HG03521 (cell line): ENCODE data around the gene IFNAR2.
"Not testable (repeated sequence)": the region's sequence is repeated elsewhere in the genome, so short reads cannot be mapped to it uniquely, and the experiment has no call there.

Experiments
- ATAC-seq: cut with Tn5 transposase; IDR thresholded peaks from one replicate; pipeline ENCODE4 v1.9.1; 2021; ENCODE audit warnings: mild to moderate bottlenecking, moderate library complexity; ENCODE audit not compliant: unreplicated experiment

Gene IFNAR2

DNA sequence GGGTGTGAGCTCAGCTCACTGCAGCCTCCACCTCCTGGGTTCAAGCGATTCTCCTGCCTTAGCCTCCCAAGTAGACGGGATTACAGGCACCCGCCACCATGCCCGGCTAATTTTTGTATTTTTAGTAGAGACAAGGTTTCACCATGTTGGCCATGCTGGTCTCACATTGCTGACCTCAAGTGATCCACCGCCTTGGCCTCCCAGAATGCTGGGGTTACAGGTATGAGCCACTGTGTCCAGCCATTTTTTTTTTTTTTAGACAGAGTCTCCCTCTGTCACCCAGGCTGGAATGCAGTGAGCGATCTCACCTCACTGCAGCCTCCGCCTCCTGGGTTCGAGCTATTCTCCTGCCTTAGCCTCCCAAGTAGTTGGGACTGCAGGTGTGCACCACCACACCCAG is 13.1 kb downstream of the IFNAR2 start:
- not testable (repeated sequence) for ATAC-seq

DNA sequence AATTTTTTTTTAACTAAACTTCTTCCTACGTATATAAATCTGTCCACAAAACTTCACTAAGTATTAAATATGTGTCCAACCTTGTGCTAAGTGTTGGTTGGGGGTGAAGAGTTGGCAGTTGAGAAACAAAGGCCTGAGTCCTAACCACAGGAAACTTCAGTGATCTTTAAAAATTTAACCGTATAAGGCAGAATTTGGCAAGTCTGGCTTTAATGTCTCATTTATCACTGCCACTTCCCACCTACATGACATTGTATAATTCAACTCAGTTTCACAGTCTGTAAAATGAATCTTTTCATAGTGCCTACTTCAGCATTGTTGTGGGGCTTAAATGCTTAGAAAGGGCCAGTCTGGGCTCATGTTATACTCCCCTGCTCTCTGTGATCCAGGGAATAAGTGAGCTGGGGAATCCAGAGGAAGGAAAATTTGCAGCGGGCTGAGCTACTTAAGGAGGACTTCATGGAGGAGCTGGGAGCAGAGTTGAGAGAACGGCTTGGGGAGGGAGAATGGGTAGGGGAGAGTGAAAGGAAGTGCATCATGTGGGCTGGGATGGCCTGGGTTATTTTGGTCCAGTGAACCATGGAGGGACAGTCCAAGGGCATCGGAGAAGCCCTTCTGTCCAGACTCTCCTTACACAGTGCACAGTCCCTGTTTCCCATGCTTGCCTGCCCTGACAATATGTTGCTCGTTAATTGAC is 14.5 kb downstream of the IFNAR2 start:
- ATAC-seq = no peak

DNA sequence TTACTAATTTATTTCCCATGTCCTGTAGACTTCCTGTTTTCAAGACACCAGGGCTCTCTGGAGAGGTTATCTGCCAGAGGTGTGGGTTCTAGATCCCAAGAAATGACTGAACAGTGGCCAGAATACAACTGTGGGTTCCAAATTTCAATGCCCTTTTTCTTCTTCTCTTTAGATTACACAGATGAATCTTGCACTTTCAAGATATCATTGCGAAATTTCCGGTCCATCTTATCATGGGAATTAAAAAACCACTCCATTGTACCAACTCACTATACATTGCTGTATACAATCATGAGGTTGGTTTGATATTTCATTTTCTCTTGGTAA is 15.0 kb downstream of the IFNAR2 start:
- no peak for ATAC-seq

DNA sequence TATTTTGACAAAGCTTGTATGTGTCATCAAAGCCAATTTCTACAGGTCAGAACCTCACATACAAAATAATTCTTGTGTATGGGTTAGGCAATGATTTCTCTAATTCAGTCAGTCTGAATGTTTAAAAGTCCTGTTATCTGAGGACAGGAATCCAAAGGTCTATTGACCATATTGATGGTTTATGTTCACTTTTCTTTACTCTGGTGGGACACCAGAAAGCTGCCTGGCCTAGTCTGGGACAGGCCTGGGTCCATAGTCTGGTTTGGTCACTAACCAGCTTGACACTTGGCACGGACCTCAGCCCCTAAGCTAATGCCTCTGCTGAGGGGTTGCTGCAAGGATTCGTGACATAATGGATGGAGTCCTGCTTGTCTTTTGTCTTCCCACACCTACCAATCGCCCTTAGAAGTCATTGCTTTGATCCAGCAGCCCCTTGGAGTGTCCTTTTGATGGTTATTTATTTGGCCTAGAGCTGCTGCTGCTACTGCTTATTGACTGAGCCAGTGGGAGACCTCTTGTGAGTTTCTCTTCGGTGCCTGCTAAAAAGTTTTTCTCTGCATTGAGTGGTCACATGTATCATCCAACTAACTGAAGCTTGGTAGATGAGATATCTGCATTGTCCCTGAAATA is 15.7 kb downstream of the IFNAR2 start:
- ATAC-seq = no peak

DNA sequence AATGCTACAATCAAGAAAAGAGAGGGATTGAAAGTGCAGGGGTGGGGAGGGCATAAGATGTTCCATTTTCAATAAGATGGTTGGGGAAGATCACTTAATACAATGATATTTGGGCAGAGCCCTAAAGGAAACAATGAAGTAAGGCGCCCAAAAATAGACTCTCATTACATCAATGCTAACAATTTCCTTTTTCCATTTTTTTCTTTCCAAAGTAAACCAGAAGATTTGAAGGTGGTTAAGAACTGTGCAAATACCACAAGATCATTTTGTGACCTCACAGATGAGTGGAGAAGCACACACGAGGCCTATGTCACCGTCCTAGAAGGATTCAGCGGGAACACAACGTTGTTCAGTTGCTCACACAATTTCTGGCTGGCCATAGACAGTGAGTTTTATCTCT is 16.8 kb downstream of the IFNAR2 start:
- no peak for ATAC-seq

DNA sequence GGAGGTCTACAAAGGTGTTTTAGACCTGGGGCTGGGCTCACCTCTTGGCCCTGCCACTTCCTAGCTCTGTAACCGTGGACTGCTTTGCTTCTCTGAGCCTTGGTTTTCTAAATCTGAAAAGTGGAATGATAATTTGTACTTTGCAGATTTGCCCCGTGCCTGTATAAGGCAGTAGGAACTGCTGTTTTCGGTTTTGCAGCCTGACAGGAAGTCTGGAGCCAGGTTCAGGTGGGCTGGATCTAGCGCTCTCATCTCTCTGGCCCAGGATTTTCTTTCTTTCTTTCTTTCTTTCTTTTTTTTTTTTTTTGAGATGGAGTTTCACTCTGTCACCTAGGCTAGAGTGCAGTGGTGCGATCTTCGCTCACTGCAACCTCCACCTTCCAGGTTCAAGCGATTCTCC is 17.2 kb downstream of the IFNAR2 start:
- ATAC-seq = no peak

DNA sequence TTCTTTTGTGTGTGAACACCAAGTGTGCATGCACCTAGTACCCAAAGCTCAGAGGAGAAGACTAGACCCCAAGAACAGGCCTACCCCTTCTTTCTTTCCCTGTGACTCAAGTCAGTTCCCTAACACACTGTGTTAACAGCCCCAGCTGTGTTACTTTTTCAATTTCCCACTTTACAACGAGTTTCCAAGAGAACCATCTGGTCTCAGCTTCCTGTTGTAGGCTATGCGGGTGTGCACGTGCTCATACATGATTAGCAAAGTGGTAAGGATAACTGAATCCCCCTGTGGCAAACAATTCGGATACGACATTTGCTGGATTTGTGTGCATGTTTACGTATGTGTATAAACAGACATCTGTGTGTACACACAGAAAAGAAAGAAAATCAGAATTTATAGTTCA is 17.9 kb downstream of the IFNAR2 start:
- no peak for ATAC-seq

DNA sequence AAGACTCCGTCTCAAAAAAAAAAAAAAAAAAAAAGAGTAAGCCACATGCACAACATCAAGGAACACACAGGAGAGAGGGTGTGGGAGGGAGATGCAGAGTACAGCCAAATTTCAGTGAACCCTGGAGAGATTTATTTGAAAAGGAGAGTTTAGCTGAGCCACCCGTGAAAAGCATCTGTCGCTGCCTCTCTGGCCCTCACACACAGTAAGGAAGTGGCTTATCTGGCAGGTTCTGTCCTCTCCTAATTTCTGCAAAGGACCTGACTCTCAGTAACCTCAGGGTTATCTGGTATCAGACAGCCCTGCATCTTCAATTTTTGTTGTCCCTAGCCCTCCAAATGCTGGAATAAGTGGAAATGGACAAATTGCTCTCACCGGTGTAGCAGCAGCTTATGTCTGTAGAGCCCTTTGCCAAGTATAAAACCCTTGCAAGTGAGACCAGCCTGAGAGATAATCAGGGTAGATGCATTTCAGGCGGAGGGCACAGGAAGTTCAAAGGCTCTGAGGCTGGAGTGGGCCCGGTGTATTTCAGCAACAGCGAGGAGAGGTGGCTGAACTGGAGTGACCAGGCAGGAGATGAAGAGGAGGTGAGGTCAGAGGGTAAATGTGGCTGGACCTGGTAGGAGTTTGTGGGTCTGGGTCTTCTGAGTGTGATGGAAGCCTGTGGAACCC is 19.7 kb downstream of the IFNAR2 start:
- ATAC-seq = no peak

DNA sequence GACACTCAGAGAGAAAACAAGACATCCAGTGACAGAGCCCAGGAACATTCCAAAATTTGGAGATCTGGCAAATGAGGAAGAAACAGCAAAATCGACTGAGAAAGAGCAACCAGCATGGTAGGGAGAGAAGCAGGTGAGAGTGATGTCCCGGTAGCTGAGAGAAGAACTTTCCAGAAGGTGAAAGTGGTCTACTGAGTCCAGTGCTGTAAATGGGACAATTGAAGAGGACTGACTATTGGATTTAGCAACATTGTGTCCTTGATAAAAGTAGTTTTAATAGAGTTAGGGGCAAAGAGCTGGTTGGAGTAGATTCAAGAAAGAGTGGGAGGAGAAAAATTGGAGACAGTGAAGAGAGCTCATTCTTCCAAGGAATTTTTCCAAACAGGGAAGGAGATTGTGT is 21.4 kb downstream of the IFNAR2 start:
- ATAC-seq = no peak

DNA sequence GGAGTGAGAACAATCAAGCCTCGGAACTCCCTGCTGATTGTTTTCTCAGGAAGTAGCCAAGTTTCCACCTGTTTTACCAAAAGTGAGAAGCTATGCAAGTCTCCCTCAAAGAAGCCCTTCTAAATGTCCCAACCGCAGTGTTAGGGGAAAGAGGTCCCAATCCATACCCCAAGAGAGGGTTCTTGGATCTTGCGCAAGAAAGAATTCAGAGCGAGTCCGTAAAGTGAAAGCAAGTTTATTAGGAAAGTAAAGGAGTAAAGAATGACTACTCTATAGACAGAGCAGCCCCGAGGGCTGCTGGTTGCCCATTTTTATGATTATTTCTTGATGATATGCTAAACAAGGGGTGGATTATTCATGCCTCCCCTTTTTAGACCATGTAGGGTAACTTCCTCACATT is 23.6 kb downstream of the IFNAR2 start:
- not testable (repeated sequence) for ATAC-seq

DNA sequence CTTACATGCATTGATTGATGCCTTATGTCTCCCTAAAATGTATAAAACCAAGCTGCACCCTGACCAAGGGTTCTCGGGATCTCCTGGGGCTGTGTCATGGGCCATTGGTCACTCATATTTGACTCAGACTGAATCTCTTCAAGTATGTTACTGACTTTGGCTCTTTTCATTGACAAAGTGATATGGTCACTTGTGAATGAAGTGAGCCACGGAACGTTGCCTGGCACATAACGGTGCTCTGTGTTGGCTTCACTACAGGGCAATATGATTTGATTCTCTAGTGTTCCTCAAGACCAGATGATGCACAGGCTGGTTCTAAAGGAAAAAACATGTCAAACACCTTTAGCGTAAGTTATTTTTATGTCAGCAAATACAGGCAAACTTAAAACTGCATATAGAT is 25.0 kb downstream of the IFNAR2 start:
- no peak for ATAC-seq

DNA sequence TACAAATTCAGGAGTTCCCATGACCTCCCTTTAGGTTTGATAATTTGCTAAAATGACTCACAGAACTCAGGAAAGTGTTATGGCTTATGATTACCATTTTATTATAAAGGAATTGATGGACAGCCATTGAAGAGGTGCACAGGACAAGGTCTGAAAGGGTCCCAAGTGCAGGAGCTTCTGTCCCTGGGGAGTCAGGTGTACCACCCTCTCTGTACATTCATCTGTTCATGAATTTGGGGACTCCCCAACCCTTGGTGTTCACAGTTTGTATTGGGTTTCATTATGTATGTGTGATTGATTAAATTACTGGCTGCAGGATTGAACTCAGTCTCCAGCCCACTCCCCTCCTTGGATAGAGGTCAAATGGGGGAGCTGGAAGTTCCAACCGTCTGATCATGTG is 25.7 kb downstream of the IFNAR2 start:
- no peak for ATAC-seq

DNA sequence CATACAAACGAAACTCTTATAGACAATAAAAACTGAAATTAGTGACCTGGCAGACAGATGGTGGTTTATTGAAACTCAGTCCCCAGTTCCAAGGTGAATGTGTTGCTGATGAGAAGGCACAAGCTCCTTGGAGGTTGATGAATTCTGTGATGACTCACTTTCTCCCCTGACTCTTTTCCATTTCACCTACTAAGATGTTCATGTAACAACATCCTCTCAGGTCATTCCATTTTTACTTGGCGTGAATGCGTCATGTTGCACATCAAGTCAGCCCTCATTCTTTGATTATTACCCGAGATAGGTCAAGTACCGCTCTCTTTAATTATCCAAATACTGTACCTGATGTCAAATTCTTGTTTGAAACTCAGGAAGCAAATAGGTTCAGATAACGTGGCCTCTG is 26.3 kb downstream of the IFNAR2 start:
- no peak for ATAC-seq

DNA sequence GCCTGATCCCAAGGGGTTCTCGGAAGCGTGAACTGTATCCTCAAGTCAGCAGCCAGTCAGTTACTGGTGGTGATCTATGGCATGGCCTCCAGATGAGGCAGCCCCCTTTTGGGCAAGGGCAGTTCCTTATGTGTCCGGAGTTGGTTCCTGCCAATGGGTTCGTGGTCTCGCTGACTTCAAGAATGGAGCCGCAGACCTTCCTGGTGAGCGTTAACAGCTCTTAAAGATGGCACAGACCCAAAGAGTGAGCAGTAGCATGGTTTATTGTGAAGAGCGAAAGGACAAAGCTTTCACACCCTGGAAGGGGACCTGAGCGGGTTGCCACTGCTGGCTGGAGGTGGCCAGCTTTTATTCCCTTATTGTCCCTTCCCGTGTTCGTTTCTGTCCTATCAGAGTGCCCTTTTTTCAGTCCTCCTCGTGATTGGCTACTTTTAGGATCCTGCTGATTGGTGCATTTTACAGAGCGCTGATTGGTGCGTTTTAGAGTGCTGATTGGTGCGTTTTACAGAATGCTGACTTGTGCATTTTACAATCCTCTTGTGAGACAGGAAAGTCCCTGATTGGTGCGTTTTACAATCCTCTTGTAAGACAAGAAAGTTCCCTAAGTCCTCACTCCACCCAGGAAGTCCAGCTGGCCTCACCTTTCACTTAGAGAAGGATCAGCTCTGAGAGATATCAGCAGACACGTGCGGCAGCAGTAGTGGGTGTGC is 27.5 kb downstream of the IFNAR2 start:
- no peak for ATAC-seq

DNA sequence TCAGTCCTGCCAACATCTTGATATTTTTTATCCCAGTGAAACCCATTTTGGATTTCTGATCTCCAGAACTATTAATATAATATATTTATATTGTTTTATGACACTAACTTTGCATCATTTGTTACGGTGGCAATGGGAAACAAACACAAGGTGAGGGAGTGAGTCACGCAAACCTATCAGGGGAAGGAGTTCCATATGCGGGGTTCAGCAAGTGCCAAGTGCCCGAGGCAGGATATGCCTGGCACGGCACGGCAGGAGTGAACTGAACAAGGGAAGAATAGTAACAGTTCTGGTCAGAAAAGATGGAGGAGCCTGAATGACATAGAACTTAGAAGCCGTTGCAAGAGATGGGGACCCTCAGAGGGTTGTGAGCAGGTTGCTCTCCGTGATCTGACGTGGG is 28.7 kb downstream of the IFNAR2 start:
- ATAC-seq = no peak

DNA sequence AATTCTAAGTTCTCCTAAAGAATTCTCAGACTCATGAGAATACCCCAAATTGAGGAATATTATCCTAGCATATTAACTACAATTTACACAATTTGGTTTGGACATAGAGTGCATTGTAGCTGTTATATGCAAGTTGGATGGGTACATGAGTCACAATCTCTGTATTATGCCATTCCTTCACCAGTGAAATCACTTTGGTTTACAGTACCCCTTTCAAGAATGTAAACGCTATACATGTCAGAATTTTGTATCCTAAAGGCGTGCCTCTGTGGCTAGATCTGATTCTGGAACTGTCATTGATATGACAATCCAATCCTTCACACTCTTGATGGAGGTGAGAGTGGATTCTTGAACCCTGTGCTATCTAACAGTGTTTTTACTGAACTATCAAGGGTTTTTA is 29.7 kb downstream of the IFNAR2 start:
- ATAC-seq = no peak

DNA sequence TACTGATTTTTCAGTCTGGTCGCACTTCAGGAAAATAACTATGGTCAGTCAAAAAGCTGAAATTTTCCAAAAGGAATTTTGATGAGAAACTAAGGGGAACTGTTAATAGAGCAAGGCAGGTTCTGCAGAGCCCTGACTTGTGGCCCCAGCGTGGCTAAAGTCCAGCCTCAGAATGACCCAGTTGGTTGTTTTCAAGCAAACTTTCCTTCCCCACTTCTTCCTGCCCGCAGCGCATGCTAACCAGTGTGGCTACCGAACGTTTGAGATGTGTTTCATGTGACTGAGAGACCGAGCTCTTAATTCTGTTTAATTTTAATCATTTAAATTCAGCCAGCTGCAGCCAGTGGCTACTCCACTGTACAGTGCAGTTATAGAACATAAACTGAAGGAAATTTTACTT is 30.3 kb downstream of the IFNAR2 start:
- ATAC-seq = no peak

DNA sequence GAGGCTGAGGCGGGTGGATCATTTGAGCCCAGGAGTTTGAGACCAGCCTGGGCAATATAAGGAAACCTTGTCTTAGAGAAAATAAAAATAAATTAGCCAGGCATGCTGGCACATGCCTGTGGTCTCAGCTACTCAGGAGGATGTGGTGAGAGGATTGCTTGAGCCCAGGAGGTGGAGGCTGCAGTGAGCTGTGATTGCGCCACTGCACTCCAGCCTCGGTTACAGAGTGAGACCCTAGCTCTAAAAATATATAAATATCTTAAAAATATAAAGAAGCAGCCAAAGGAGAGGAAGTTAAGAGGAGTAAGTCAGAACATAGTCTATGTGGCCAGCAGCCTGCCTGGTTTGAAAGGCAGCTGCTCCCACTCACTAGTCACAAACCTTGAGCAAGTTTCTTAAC is 31.9 kb downstream of the IFNAR2 start:
- ATAC-seq = no peak

DNA sequence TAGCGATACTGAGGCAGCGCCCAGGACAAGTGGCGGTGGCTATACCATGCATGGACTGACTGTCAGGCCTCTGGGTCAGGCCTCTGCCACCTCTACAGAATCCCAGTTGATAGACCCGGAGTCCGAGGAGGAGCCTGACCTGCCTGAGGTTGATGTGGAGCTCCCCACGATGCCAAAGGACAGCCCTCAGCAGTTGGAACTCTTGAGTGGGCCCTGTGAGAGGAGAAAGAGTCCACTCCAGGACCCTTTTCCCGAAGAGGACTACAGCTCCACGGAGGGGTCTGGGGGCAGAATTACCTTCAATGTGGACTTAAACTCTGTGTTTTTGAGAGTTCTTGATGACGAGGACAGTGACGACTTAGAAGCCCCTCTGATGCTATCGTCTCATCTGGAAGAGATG is 33.2 kb downstream of the IFNAR2 start:
- ATAC-seq = no peak

DNA sequence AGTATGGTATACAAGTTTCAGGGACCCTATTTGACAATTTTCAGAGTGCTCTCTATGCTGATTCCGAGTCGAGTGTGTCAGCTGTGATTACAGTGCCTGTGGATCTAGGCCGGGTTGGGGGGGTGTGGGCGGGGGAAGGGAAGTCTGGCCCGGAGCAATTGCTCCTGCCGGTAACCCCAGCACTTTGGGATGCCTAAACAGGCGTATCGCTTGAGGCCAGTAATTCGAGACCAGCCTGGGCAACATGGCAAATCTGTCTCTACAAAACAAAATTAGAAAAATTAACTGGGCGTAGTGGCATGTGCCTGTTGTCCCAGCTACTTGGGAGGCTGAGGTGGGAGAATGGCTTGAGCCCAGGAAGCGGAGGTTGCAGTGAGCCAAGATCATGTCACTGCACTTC is 34.8 kb downstream of the IFNAR2 start:
- no peak for ATAC-seq

DNA sequence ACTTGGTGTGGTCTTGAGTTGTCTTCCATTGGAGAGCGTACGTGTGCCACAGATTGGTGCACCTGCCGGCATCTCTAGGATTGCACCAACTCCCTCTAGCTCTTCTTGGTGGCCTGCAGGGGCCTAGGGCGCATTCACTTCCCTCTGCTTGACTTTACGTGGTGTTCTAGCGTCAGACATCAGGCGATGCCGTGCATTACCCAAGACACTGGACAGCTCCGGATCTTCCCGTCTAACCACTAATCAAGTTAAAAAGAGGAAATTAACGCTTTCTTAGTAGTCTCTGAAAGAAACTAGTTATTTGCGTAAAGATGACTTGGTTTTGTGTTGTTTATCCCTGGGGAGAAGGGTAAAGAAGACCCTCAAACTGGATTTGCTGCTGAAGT is 35.9 kb downstream of the IFNAR2 start:
- ATAC-seq = peak; percentile 33
